Keratinocyte (primary cell): ENCODE data around the gene CRYGC. TPM values are rescaled to one million over a fixed set of nuclear protein-coding genes. Genes with fewer than 3 reads are reported as not detected.

Source experiments
- DNase-seq: peaks from one replicate; pipeline ENCODE4 v3.0.0-alpha.2; 2011; ENCODE audit warnings: low read depth, missing footprints, low spot score
- FAIRE-seq: peaks from 2 replicates; lab custom pipeline; 2011; peaks lifted over from hg19 to GRCh38; lab: Jason Lieb, UNC
- H2AFZ ChIP-seq: 2 replicates; pipeline ENCODE4 v1.6.0; 2012; ENCODE audit warnings: low read length, control low read depth, inconsistent platforms; ENCODE audit not compliant: control insufficient read depth
- H3K27ac ChIP-seq: 2 replicates; pipeline ENCODE4 v1.5.1; 2011; ENCODE audit warnings: low read length; ENCODE audit not compliant: control insufficient read depth, insufficient read depth
- H3K27me3 ChIP-seq: 3 replicates; pipeline ENCODE4 v1.6.0; 2011; ENCODE audit warnings: low read length; ENCODE audit not compliant: control insufficient read depth, insufficient read depth; ENCODE audit errors: extremely low read depth
- H3K36me3 ChIP-seq, 2 experiments: 2 replicates in 1 of 2; 3 replicates in 1 of 2; pipeline ENCODE4 v1.5.1; 2011; ENCODE audit warnings: low read length in 2 of 2, mild to moderate bottlenecking in 1 of 2; ENCODE audit not compliant: control insufficient read depth in 2 of 2, insufficient read depth in 2 of 2; ENCODE audit errors: extremely low read depth in 1 of 2
- H3K4me1 ChIP-seq: 3 replicates; pipeline ENCODE4 v1.5.1; 2011; ENCODE audit warnings: low read length; ENCODE audit not compliant: control insufficient read depth, insufficient read depth; ENCODE audit errors: extremely low read depth
- H3K4me2 ChIP-seq: 3 replicates; pipeline ENCODE4 v1.6.0; 2011; ENCODE audit warnings: low read depth, low read length; ENCODE audit not compliant: control insufficient read depth, insufficient read depth; ENCODE audit errors: extremely low read depth
- H3K4me3 ChIP-seq, 3 experiments: fragments of 200-600 bp in 1 of 3; sonication (generic) in 1 of 3; 2 replicates in 2 of 3; 3 replicates in 1 of 3; pipeline ENCODE4 v1.5.1; 2011 to 2016; ENCODE audit warnings: low read length in 3 of 3, mild to moderate bottlenecking in 3 of 3, control low read depth in 2 of 3, inconsistent platforms in 1 of 3, low read depth in 1 of 3, mixed read lengths in 1 of 3, mixed run types in 1 of 3, moderate library complexity in 1 of 3; ENCODE audit not compliant: control insufficient read depth in 2 of 3, insufficient read depth in 2 of 3; ENCODE audit errors: extremely low read depth in 1 of 3
- H3K79me2 ChIP-seq: 2 replicates; pipeline ENCODE4 v1.6.0; 2012; ENCODE audit warnings: low read length; ENCODE audit not compliant: control insufficient read depth, insufficient read depth
- H3K9ac ChIP-seq: 3 replicates; pipeline ENCODE4 v1.6.0; 2011; ENCODE audit warnings: low read length; ENCODE audit not compliant: control insufficient read depth, insufficient read depth; ENCODE audit errors: extremely low read depth
- H3K9me1 ChIP-seq: 3 replicates; pipeline ENCODE4 v1.6.0; 2011; ENCODE audit warnings: low read length; ENCODE audit not compliant: control insufficient read depth, insufficient read depth; ENCODE audit errors: extremely low read depth
- H3K9me3 ChIP-seq: 2 replicates; pipeline ENCODE4 v1.5.1; 2012; ENCODE audit warnings: low read depth, low read length; ENCODE audit not compliant: control insufficient read depth
- H4K20me1 ChIP-seq: 3 replicates; pipeline ENCODE4 v1.6.0; 2011; ENCODE audit warnings: low read length; ENCODE audit not compliant: control insufficient read depth, insufficient read depth; ENCODE audit errors: extremely low read depth
- EZH2 ChIP-seq: IDR thresholded peaks from one replicate; pipeline ENCODE4 v1.6.1; 2012; ENCODE audit warnings: inconsistent platforms, mild to moderate bottlenecking, low read length, moderate library complexity
- dilution Hi-C: fragments of 300-500 bp; cut with MboI; formaldehyde crosslinking; loops from one replicate; pipeline ENCODE4 v1.7.0; 2020; ENCODE audit warnings: low sequenced_read_pairs; ENCODE audit not compliant: extremely low pct_ligation_motif_present
- polyA plus RNA-seq, 5 experiments: library from polyadenylated mRNA; depleted of rRNA in 3 of 5; stranded (reverse) in 3 of 5; stranded (forward) in 1 of 5; unstranded in 1 of 5; fragments of >200 nt; gene quantifications; 1 replicate in 1 of 5; 2 replicates in 3 of 5; 3 replicates in 1 of 5; pipeline versions ENCODE4 v1.2.1 to v1.2.3, GENCODE V29; 2011 to 2012; ENCODE audit warnings: missing spikeins in 2 of 5, low read depth in 1 of 5, low replicate concordance in 1 of 5
- TF ChIP-seq, protein P1 (sequence below), 3 experiments: IDR thresholded peaks in 1 of 3; conservative IDR thresholded peaks in 1 of 3; optimal IDR thresholded peaks in 1 of 3; 2 replicates in 2 of 3; 3 replicates in 1 of 3; pipeline versions ENCODE3 to v1.5.1; 2011; ENCODE audit warnings: low read length in 3 of 3, mild to moderate bottlenecking in 3 of 3, moderate library complexity in 2 of 3, control low read depth in 1 of 3, inconsistent platforms in 1 of 3; ENCODE audit not compliant: insufficient read depth in 2 of 3; ENCODE audit errors: extremely low read depth in 1 of 3

Gene CRYGC
- polyA plus RNA-seq, 1 donor (not counting 4 experiments of a cell fraction or from before 2014, with no cell fraction given): not detected

- no peak overlapping the region for H3K4me2 ChIP-seq
- dilution Hi-C loops: no loop called here
- H3K9ac ChIP-seq: no peak overlapping the region
- H3K27ac ChIP-seq: no peak overlapping the region
- no peaks in the 10 kb centered on the region for H3K79me2 ChIP-seq
- no peaks in the 10 kb centered on the region for H3K4me1 ChIP-seq
- H3K27me3 ChIP-seq: no peaks in the 10 kb centered on the region
- DNase-seq: no peak
- no peak for FAIRE-seq
- TF ChIP-seq, protein P1, sequence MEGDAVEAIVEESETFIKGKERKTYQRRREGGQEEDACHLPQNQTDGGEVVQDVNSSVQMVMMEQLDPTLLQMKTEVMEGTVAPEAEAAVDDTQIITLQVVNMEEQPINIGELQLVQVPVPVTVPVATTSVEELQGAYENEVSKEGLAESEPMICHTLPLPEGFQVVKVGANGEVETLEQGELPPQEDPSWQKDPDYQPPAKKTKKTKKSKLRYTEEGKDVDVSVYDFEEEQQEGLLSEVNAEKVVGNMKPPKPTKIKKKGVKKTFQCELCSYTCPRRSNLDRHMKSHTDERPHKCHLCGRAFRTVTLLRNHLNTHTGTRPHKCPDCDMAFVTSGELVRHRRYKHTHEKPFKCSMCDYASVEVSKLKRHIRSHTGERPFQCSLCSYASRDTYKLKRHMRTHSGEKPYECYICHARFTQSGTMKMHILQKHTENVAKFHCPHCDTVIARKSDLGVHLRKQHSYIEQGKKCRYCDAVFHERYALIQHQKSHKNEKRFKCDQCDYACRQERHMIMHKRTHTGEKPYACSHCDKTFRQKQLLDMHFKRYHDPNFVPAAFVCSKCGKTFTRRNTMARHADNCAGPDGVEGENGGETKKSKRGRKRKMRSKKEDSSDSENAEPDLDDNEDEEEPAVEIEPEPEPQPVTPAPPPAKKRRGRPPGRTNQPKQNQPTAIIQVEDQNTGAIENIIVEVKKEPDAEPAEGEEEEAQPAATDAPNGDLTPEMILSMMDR (optimal IDR thresholded peaks at IDR 0.05 in 1 of 3, IDR thresholded peaks at IDR 0.05 in 1 of 3, conservative IDR thresholded peaks at IDR 0.05 in 1 of 3; ENCODE audit: extremely low read depth in 1 of 3, insufficient read depth in 2 of 3, low read length in 3 of 3): peak in 2 of 3 experiments; percentile 23 to 36
- no peak for TF ChIP-seq EZH2
- no peaks in the 10 kb centered on the region for H4K20me1 ChIP-seq
- no peak overlapping the region for H2AFZ ChIP-seq
- no peaks in the 10 kb centered on the region for H3K9me3 ChIP-seq
- H3K4me3 ChIP-seq: no peak overlapping the region
- H3K36me3 ChIP-seq: no peaks in the 10 kb centered on the region
- no peaks in the 10 kb centered on the region for H3K9me1 ChIP-seq
Observed at GRCh38 chr2:208148803-208149202, 19.2 kb upstream of the CRYGC start.

DNA sequence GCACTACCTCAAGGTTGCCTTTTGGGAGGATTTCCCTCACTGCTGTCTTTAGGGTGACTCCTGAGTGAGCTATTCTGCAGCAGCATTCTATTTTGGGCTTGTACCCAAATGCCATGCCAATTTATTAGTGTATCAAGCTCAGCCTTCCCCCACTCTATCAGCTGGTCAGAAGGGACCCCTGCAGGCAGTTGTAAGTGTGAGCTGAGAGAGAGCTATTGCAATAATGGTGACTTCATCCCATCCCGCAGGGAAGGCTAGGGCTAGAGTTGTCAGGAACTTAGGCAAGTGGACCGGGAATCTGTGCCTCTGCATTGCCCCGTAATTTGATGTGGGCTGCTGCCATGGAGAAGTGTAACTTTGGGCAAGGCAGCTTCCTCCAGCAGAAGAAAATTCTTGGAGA lies 18.1 kb upstream of the CRYGC start:
- Histone ChIP-seq H3K4me3 (no peak overlapping the region), H3K36me3 (no peaks in the 10 kb centered on the region), H4K20me1 (no peaks in the 10 kb centered on the region), H3K9me1 (no peaks in the 10 kb centered on the region), H3K9me3 (no peaks in the 10 kb centered on the region), H2AFZ (no peak overlapping the region), H3K9ac (no peak overlapping the region), H3K4me1 (no peaks in the 10 kb centered on the region), H3K27me3 (no peaks in the 10 kb centered on the region), H3K27ac (no peak overlapping the region), H3K79me2 (no peaks in the 10 kb centered on the region), H3K4me2 (no peak overlapping the region)
- no peak for DNase-seq
- FAIRE-seq: no peak
- TF ChIP-seq, protein P1 (optimal IDR thresholded peaks at IDR 0.05 in 1 of 3, IDR thresholded peaks at IDR 0.05 in 1 of 3, conservative IDR thresholded peaks at IDR 0.05 in 1 of 3; ENCODE audit: extremely low read depth in 1 of 3, insufficient read depth in 2 of 3, low read length in 3 of 3): no peak
- dilution Hi-C loops: no loop called here
